ENCODE data around the gene LMBR1.
"Not testable (repeated sequence)": the region's sequence is repeated elsewhere in the genome, so short reads cannot be mapped to it uniquely, and the experiment has no call there.

LMBR1 gene

GRCh38 chr7:156860099-156860498 lies 32.9 kb downstream of the LMBR1 start:
- H3K36me3 ChIP-seq (ENCODE audit: control insufficient read depth, insufficient read depth, low read length); H3K4me1 ChIP-seq (ENCODE audit: control insufficient read depth, insufficient read depth, low read length); H3K9ac ChIP-seq (ENCODE audit: low read length); H3K27me3 ChIP-seq (ENCODE audit: control insufficient read depth, insufficient read depth, low read length); H3K4me3 ChIP-seq (ENCODE audit: low read length); H3K27ac ChIP-seq (ENCODE audit: low read depth, low read length): not testable (repeated sequence)

- Histone ChIP-seq H3K36me3 (ENCODE audit: control insufficient read depth, insufficient read depth, low read length) (no peaks in the 10 kb centered on the region), H3K27me3 (ENCODE audit: control insufficient read depth, insufficient read depth, low read length) (no peaks in the 10 kb centered on the region), H3K4me3 (ENCODE audit: low read length) (no peak overlapping the region), H3K4me1 (ENCODE audit: control insufficient read depth, insufficient read depth, low read length) (no peaks in the 10 kb centered on the region), H3K27ac (ENCODE audit: low read depth, low read length) (no peak overlapping the region), H3K9ac (ENCODE audit: low read length) (no peak overlapping the region)
Measured at GRCh38 chr7:156858523-156858922, 34.5 kb downstream of the LMBR1 start.

GRCh38 chr7:156857757-156858156 lies 35.2 kb downstream of the LMBR1 start:
- H3K9ac ChIP-seq (ENCODE audit: low read length): no peak overlapping the region
- no peaks in the 10 kb centered on the region for H3K27me3 ChIP-seq (ENCODE audit: control insufficient read depth, insufficient read depth, low read length)
- H3K4me1 ChIP-seq (ENCODE audit: control insufficient read depth, insufficient read depth, low read length): no peaks in the 10 kb centered on the region
- no peak overlapping the region for H3K4me3 ChIP-seq (ENCODE audit: low read length)
- no peaks in the 10 kb centered on the region for H3K36me3 ChIP-seq (ENCODE audit: control insufficient read depth, insufficient read depth, low read length)
- H3K27ac ChIP-seq (ENCODE audit: low read depth, low read length): no peak overlapping the region

GRCh38 chr7:156854654-156855053 lies 38.3 kb downstream of the LMBR1 start:
- no peaks in the 10 kb centered on the region for H3K27me3 ChIP-seq (ENCODE audit: control insufficient read depth, insufficient read depth, low read length)
- H3K36me3 ChIP-seq (ENCODE audit: control insufficient read depth, insufficient read depth, low read length): no peaks in the 10 kb centered on the region
- no peak overlapping the region for H3K27ac ChIP-seq (ENCODE audit: low read depth, low read length)
- no peak overlapping the region for H3K9ac ChIP-seq (ENCODE audit: low read length)
- no peak overlapping the region for H3K4me3 ChIP-seq (ENCODE audit: low read length)
- H3K4me1 ChIP-seq (ENCODE audit: control insufficient read depth, insufficient read depth, low read length): no peaks in the 10 kb centered on the region

GRCh38 chr7:156848979-156849378 lies 44.0 kb downstream of the LMBR1 start:
- Histone ChIP-seq H3K9ac (ENCODE audit: low read length) (no peak overlapping the region), H3K27me3 (ENCODE audit: control insufficient read depth, insufficient read depth, low read length) (no peaks in the 10 kb centered on the region), H3K4me1 (ENCODE audit: control insufficient read depth, insufficient read depth, low read length) (no peaks in the 10 kb centered on the region), H3K27ac (ENCODE audit: low read depth, low read length) (no peak overlapping the region), H3K4me3 (ENCODE audit: low read length) (no peak overlapping the region), H3K36me3 (ENCODE audit: control insufficient read depth, insufficient read depth, low read length) (no peaks in the 10 kb centered on the region)

GRCh38 chr7:156845379-156846101 lies 47.4 kb downstream of the LMBR1 start:
- Histone ChIP-seq H3K36me3 (ENCODE audit: control insufficient read depth, insufficient read depth, low read length) (no peaks in the 10 kb centered on the region), H3K9ac (ENCODE audit: low read length) (no peak overlapping the region), H3K27ac (ENCODE audit: low read depth, low read length) (no peak overlapping the region), H3K27me3 (ENCODE audit: control insufficient read depth, insufficient read depth, low read length) (no peaks in the 10 kb centered on the region), H3K4me3 (ENCODE audit: low read length) (no peak overlapping the region), H3K4me1 (ENCODE audit: control insufficient read depth, insufficient read depth, low read length) (no peaks in the 10 kb centered on the region)

- not testable (repeated sequence) for H3K27ac ChIP-seq (ENCODE audit: low read depth, low read length); H3K9ac ChIP-seq (ENCODE audit: low read length); H3K4me1 ChIP-seq (ENCODE audit: control insufficient read depth, insufficient read depth, low read length); H3K4me3 ChIP-seq (ENCODE audit: low read length); H3K36me3 ChIP-seq (ENCODE audit: control insufficient read depth, insufficient read depth, low read length); H3K27me3 ChIP-seq (ENCODE audit: control insufficient read depth, insufficient read depth, low read length)
Measured at GRCh38 chr7:156843582-156843981, 49.4 kb downstream of the LMBR1 start.

GRCh38 chr7:156843157-156843556 lies 49.8 kb downstream of the LMBR1 start:
- Histone ChIP-seq H3K27ac (ENCODE audit: low read depth, low read length) (no peak overlapping the region), H3K27me3 (ENCODE audit: control insufficient read depth, insufficient read depth, low read length) (no peaks in the 10 kb centered on the region), H3K9ac (ENCODE audit: low read length) (no peak overlapping the region), H3K4me1 (ENCODE audit: control insufficient read depth, insufficient read depth, low read length) (no peaks in the 10 kb centered on the region), H3K4me3 (ENCODE audit: low read length) (no peak overlapping the region), H3K36me3 (ENCODE audit: control insufficient read depth, insufficient read depth, low read length) (no peaks in the 10 kb centered on the region)

- no peak overlapping the region for H3K9ac ChIP-seq (ENCODE audit: low read length)
- H3K27me3 ChIP-seq (ENCODE audit: control insufficient read depth, insufficient read depth, low read length): no peaks in the 10 kb centered on the region
- no peak overlapping the region for H3K4me3 ChIP-seq (ENCODE audit: low read length)
- H3K27ac ChIP-seq (ENCODE audit: low read depth, low read length): no peak overlapping the region
- no peaks in the 10 kb centered on the region for H3K36me3 ChIP-seq (ENCODE audit: control insufficient read depth, insufficient read depth, low read length)
- no peaks in the 10 kb centered on the region for H3K4me1 ChIP-seq (ENCODE audit: control insufficient read depth, insufficient read depth, low read length)
Measured at GRCh38 chr7:156842740-156843140, 50.2 kb downstream of the LMBR1 start.

GRCh38 chr7:156842317-156842716 lies 50.7 kb downstream of the LMBR1 start:
- H3K27ac ChIP-seq (ENCODE audit: low read depth, low read length): no peak overlapping the region
- no peaks in the 10 kb centered on the region for H3K4me1 ChIP-seq (ENCODE audit: control insufficient read depth, insufficient read depth, low read length)
- H3K4me3 ChIP-seq (ENCODE audit: low read length): no peak overlapping the region
- H3K27me3 ChIP-seq (ENCODE audit: control insufficient read depth, insufficient read depth, low read length): no peaks in the 10 kb centered on the region
- H3K9ac ChIP-seq (ENCODE audit: low read length): no peak overlapping the region
- no peaks in the 10 kb centered on the region for H3K36me3 ChIP-seq (ENCODE audit: control insufficient read depth, insufficient read depth, low read length)

- no peak overlapping the region for H3K9ac ChIP-seq (ENCODE audit: low read length)
- no peaks in the 10 kb centered on the region for H3K36me3 ChIP-seq (ENCODE audit: control insufficient read depth, insufficient read depth, low read length)
- no peaks in the 10 kb centered on the region for H3K4me1 ChIP-seq (ENCODE audit: control insufficient read depth, insufficient read depth, low read length)
- H3K4me3 ChIP-seq (ENCODE audit: low read length): no peak overlapping the region
- H3K27ac ChIP-seq (ENCODE audit: low read depth, low read length): no peak overlapping the region
- H3K27me3 ChIP-seq (ENCODE audit: control insufficient read depth, insufficient read depth, low read length): no peaks in the 10 kb centered on the region
Measured at GRCh38 chr7:156841497-156841896, 51.5 kb downstream of the LMBR1 start.

GRCh38 chr7:156840134-156840533 lies 52.8 kb downstream of the LMBR1 start:
- Histone ChIP-seq H3K27ac (ENCODE audit: low read depth, low read length) (no peak overlapping the region), H3K9ac (ENCODE audit: low read length) (no peak overlapping the region), H3K4me1 (ENCODE audit: control insufficient read depth, insufficient read depth, low read length) (no peaks in the 10 kb centered on the region), H3K4me3 (ENCODE audit: low read length) (no peak overlapping the region), H3K36me3 (ENCODE audit: control insufficient read depth, insufficient read depth, low read length) (no peaks in the 10 kb centered on the region), H3K27me3 (ENCODE audit: control insufficient read depth, insufficient read depth, low read length) (no peaks in the 10 kb centered on the region)

- H3K27ac ChIP-seq (ENCODE audit: low read depth, low read length): no peak overlapping the region
- no peak overlapping the region for H3K4me3 ChIP-seq (ENCODE audit: low read length)
- no peaks in the 10 kb centered on the region for H3K27me3 ChIP-seq (ENCODE audit: control insufficient read depth, insufficient read depth, low read length)
- no peaks in the 10 kb centered on the region for H3K4me1 ChIP-seq (ENCODE audit: control insufficient read depth, insufficient read depth, low read length)
- H3K36me3 ChIP-seq (ENCODE audit: control insufficient read depth, insufficient read depth, low read length): peaks cover 7% of the 10 kb centered on the region
- H3K9ac ChIP-seq (ENCODE audit: low read length): no peak overlapping the region
Measured at GRCh38 chr7:156836443-156836842, 56.5 kb downstream of the LMBR1 start.

Measured in rectal smooth muscle tissue (tissue), 1 donor.